K562 (cell line): Measurements from ENCODE around the gene DENND4C.

Source experiments
- CTCF ChIP-seq, 3 experiments: IDR thresholded peaks in 2 of 3; conservative IDR thresholded peaks in 1 of 3; 2 replicates each; pipeline ENCODE4 v1.5.1; 2011 to 2012; ENCODE audit warnings: low read length in 3 of 3, mild to moderate bottlenecking in 3 of 3, control low read depth in 2 of 3, improper control_type of control experiment in 1 of 3, inconsistent platforms in 1 of 3, low read depth in 1 of 3, mixed read lengths in 1 of 3, moderate library complexity in 1 of 3; ENCODE audit not compliant: insufficient read depth in 2 of 3
- JUN ChIP-seq, 2 experiments: sonication (generic) in 1 of 2; formaldehyde crosslinking in 1 of 2; IDR thresholded peaks; 2 replicates each; pipeline versions ENCODE4 v1.6.1 to v1.8.0; 2012 to 2022; ENCODE audit warnings: borderline replicate concordance in 2 of 2, mild to moderate bottlenecking in 2 of 2, improper control_type of control experiment in 1 of 2, low read depth in 1 of 2, low read length in 1 of 2, missing genetic modification reagents in 1 of 2
- KDM1A ChIP-seq, 2 experiments: fragments of 450-650 bp; IDR thresholded peaks; 2 replicates each; pipeline ENCODE4 v1.6.1; 2016; ENCODE audit warnings: mild to moderate bottlenecking in 2 of 2
- MAFK ChIP-seq: IDR thresholded peaks from 2 replicates; pipeline ENCODE4 v1.6.1; 2011; ENCODE audit warnings: low read length, improper control_type of control experiment
- RBBP5 ChIP-seq: fragments of 200-600 bp; sonication (generic); IDR thresholded peaks from 2 replicates; pipeline ENCODE4 v1.6.1; 2012; ENCODE audit warnings: borderline replicate concordance, mild to moderate bottlenecking, low read length, control low read depth, inconsistent platforms; ENCODE audit not compliant: insufficient read depth, poor library complexity, severe bottlenecking
- RCOR1 ChIP-seq, 2 experiments: IDR thresholded peaks; 2 replicates each; pipeline ENCODE4 v1.6.1; 2012; ENCODE audit warnings: low read depth in 2 of 2, low read length in 2 of 2, borderline replicate concordance in 1 of 2, improper control_type of control experiment in 1 of 2
- SETDB1 ChIP-seq: IDR thresholded peaks from one replicate; pipeline ENCODE4 v1.6.1; 2012; ENCODE audit warnings: low read length, control low read depth, inconsistent platforms
- SIN3A ChIP-seq, 2 experiments: fragments of 150-350 bp in 1 of 2; IDR thresholded peaks; 2 replicates each; pipeline ENCODE4 v1.6.1; 2011 to 2016; ENCODE audit warnings: borderline replicate concordance in 2 of 2, low read depth in 2 of 2, low read length in 2 of 2, mild to moderate bottlenecking in 2 of 2, moderate library complexity in 2 of 2; ENCODE audit not compliant: control insufficient read depth in 1 of 2
- THAP12 ChIP-seq: fragments of 250-450 bp; sonication (Bioruptor Pico); IDR thresholded peaks from 2 replicates; pipeline ENCODE4 v1.9.0; 2021; ENCODE audit warnings: mild to moderate bottlenecking, inconsistent platforms

- TF ChIP-seq RBBP5 (no peak), SIN3A (IDR thresholded peaks at IDR 0.05; ENCODE audit: borderline replicate concordance in 2 of 2, control insufficient read depth in 1 of 2, low read depth in 2 of 2, low read length in 2 of 2) (no peak), CTCF (IDR thresholded peaks at IDR 0.05 in 2 of 3, conservative IDR thresholded peaks at IDR 0.05 in 1 of 3; ENCODE audit: insufficient read depth in 2 of 3, low read depth in 1 of 3, low read length in 3 of 3) (no peak), KDM1A (IDR thresholded peaks at IDR 0.05) (no peak), SETDB1 (no peak), THAP12 (no peak), RCOR1 (IDR thresholded peaks at IDR 0.05; ENCODE audit: borderline replicate concordance in 1 of 2, low read depth in 2 of 2, low read length in 2 of 2) (no peak), JUN (IDR thresholded peaks at IDR 0.05; ENCODE audit: borderline replicate concordance, low read depth, low read length) (no peak), JUN (CRISPR knock-in tag; IDR thresholded peaks at IDR 0.05; ENCODE audit: borderline replicate concordance) (no peak), MAFK (no peak)
These were observed 45.3 kb upstream of the DENND4C start for GRCh38 chr9:19185191-19185590.
